SU-DHL-6 (cell line): Measurements from ENCODE around the gene XIRP1.

ENCODE experiments used
- CTCF ChIP-seq: fragments of 200-600 bp; sonication (generic); IDR thresholded peaks from one replicate; pipeline ENCODE4 v1.5.1; 2017; ENCODE audit warnings: antibody characterized with exemption, mild to moderate bottlenecking, low read length, moderate library complexity; ENCODE audit not compliant: insufficient read depth, poor library complexity, severe bottlenecking
- EZH2phosphoT487 ChIP-seq: fragments of 200-600 bp; sonication (generic), shearing (Covaris generic); conservative IDR thresholded peaks from 2 replicates; pipeline ENCODE4 v1.6.1; 2018; ENCODE audit warnings: mild to moderate bottlenecking, antibody characterized with exemption, low read length, moderate library complexity, mixed read lengths

GRCh38 chr3:39178553-39178952 lies 13.8 kb downstream of the XIRP1 start:
- TF ChIP-seq CTCF: no peak
- TF ChIP-seq EZH2phosphoT487: no peak
